ENCODE data around the gene TNIK. TPM values are rescaled to one million over a fixed set of nuclear protein-coding genes. Genes with fewer than 3 reads are reported as not detected.
A peak's percentile ranks its signal among the peaks of the same experiment; 100 is the strongest.

The TNIK gene
- total and polyA plus RNA-seq, 2 of the 13 experiments (the other 11 are each of a cell fraction or from before 2014, with no cell fraction given) = 0.15 to 0.22 TPM

- TF ChIP-seq CREB3 (CRISPR knock-in tag; IDR thresholded peaks at IDR 0.05) (0 out of 2 replicates have a peak, but pooled peaks have one; percentile 79), GATAD2A (CRISPR knock-in tag; IDR thresholded peaks at IDR 0.05) (peak; percentile 99), ZNF484 (CRISPR knock-in tag; IDR thresholded peaks at IDR 0.05; ENCODE audit: borderline replicate concordance, low read depth) (no peak), HOXA5 (CRISPR knock-in tag; IDR thresholded peaks at IDR 0.05) (peak; percentile 75; the same call in 1 of the 2 replicates), ESRRA (CRISPR knock-in tag; IDR thresholded peaks at IDR 0.05; ENCODE audit: low read depth) (no peak; the same call in 1 of the 2 replicates), ZNF841 (CRISPR knock-in tag; IDR thresholded peaks at IDR 0.05; ENCODE audit: borderline replicate concordance) (no peak), TBL1XR1 (IDR thresholded peaks at IDR 0.05; ENCODE audit: borderline replicate concordance, low read length, partially characterized antibody) (peak; percentile 90), ZNF530 (CRISPR knock-in tag; IDR thresholded peaks at IDR 0.05; ENCODE audit: low read depth) (no peak), ZNF260 (CRISPR knock-in tag; IDR thresholded peaks at IDR 0.05; ENCODE audit: borderline replicate concordance, low read depth) (no peak), PAWR (CRISPR knock-in tag; IDR thresholded peaks at IDR 0.05; ENCODE audit: borderline replicate concordance) (no peak), SP2 (CRISPR knock-in tag; IDR thresholded peaks at IDR 0.05) (no peak), SMC3 (IDR thresholded peaks at IDR 0.05; ENCODE audit: low read length) (peak; percentile 66), NR2F2 (IDR thresholded peaks at IDR 0.05; ENCODE audit: borderline replicate concordance, low read depth) (peak; percentile 98), ADNP (CRISPR knock-in tag; IDR thresholded peaks at IDR 0.05) (no peak), ELF3 (CRISPR knock-in tag; IDR thresholded peaks at IDR 0.05) (peak; percentile 95), AGO1 (IDR thresholded peaks at IDR 0.05; ENCODE audit: low read depth, low read length, poor library complexity, severe bottlenecking) (no peak), ZNF672 (CRISPR knock-in tag; IDR thresholded peaks at IDR 0.05) (peak; percentile 65; the same call in 1 of the 2 replicates), ZFAT (CRISPR knock-in tag; conservative IDR thresholded peaks at IDR 0.05) (no peak), YEATS2 (CRISPR knock-in tag; IDR thresholded peaks at IDR 0.05; ENCODE audit: borderline replicate concordance) (0 out of 2 replicates have a peak, but pooled peaks have one; percentile 22), NFATC3 (CRISPR knock-in tag; IDR thresholded peaks at IDR 0.05) (peak; percentile 35; the same call in 1 of the 2 replicates), SP140L (CRISPR knock-in tag; IDR thresholded peaks at IDR 0.05; ENCODE audit: borderline replicate concordance) (peak; percentile 75; the same call in 1 of the 2 replicates), ZSCAN29 (CRISPR knock-in tag; conservative IDR thresholded peaks at IDR 0.05) (0 out of 2 replicates have a peak, but pooled peaks have one; percentile 40)
- TF ChIP-seq, protein P1, sequence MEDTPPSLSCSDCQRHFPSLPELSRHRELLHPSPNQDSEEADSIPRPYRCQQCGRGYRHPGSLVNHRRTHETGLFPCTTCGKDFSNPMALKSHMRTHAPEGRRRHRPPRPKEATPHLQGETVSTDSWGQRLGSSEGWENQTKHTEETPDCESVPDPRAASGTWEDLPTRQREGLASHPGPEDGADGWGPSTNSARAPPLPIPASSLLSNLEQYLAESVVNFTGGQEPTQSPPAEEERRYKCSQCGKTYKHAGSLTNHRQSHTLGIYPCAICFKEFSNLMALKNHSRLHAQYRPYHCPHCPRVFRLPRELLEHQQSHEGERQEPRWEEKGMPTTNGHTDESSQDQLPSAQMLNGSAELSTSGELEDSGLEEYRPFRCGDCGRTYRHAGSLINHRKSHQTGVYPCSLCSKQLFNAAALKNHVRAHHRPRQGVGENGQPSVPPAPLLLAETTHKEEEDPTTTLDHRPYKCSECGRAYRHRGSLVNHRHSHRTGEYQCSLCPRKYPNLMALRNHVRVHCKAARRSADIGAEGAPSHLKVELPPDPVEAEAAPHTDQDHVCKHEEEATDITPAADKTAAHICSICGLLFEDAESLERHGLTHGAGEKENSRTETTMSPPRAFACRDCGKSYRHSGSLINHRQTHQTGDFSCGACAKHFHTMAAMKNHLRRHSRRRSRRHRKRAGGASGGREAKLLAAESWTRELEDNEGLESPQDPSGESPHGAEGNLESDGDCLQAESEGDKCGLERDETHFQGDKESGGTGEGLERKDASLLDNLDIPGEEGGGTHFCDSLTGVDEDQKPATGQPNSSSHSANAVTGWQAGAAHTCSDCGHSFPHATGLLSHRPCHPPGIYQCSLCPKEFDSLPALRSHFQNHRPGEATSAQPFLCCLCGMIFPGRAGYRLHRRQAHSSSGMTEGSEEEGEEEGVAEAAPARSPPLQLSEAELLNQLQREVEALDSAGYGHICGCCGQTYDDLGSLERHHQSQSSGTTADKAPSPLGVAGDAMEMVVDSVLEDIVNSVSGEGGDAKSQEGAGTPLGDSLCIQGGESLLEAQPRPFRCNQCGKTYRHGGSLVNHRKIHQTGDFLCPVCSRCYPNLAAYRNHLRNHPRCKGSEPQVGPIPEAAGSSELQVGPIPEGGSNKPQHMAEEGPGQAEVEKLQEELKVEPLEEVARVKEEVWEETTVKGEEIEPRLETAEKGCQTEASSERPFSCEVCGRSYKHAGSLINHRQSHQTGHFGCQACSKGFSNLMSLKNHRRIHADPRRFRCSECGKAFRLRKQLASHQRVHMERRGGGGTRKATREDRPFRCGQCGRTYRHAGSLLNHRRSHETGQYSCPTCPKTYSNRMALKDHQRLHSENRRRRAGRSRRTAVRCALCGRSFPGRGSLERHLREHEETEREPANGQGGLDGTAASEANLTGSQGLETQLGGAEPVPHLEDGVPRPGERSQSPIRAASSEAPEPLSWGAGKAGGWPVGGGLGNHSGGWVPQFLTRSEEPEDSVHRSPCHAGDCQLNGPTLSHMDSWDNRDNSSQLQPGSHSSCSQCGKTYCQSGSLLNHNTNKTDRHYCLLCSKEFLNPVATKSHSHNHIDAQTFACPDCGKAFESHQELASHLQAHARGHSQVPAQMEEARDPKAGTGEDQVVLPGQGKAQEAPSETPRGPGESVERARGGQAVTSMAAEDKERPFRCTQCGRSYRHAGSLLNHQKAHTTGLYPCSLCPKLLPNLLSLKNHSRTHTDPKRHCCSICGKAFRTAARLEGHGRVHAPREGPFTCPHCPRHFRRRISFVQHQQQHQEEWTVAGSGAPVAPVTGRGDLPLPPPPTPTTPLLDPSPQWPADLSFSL (CRISPR knock-in tag; IDR thresholded peaks at IDR 0.05) = peak; percentile 77
These were observed 415.1 kb downstream of the TNIK start (continued) for GRCh38 chr3:171044835-171045793.

All from HepG2 (cell line).